OCI-LY7 (cell line): Measurements from ENCODE around the gene TTC28.

Experiments used
- EZH2phosphoT487 ChIP-seq: fragments of 200-600 bp; sonication (generic); IDR thresholded peaks from 2 replicates; pipeline ENCODE4 v1.6.1; 2018; ENCODE audit warnings: low read depth, borderline replicate concordance, mild to moderate bottlenecking, mixed run types, antibody characterized with exemption, low read length, moderate library complexity, mixed read lengths
- TF ChIP-seq, protein P1 (sequence below): fragments of 200-600 bp; sonication (generic); conservative IDR thresholded peaks from 2 replicates; pipeline ENCODE4 v1.5.1; 2014; ENCODE audit warnings: mild to moderate bottlenecking, antibody characterized with exemption, low read length, moderate library complexity, mixed read lengths

DNA sequence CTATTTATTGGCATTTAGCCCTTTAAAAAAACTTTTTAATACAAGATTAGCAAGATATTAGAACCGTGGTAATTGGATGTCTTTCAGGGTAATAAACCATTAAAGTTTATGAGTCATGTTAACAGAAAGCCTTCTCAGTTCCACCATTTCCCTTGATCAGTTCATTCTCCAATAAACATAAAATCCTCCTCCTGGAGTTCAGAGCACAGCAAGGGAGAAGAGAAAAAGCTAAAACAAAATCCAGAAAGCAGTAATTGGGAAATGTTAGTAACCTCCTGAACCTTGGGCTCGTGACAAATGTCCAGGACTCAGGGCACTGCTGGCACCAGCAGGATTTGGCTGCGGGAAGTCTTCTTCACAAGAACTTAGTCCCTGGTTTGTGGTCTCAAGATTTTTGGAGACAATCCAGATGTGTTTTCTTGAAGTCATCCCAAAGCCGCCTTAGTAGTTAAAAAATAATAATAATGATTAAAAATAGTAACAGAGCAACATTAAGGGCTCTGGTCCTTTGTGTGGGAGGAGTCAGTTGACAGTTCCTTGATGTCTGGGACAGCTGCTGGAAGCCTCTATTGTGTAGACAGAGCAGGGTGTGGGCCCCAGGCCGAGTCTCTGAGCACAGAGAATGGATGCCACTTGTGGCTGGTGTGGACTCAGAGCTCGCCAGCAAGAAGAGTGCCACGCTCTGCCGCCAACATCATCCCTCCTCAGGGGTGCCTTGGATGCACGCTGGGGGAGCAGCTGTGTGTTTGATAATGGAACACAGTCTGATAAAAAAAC, 717.2 kb downstream of the TTC28 start:
- TF ChIP-seq, protein P1, sequence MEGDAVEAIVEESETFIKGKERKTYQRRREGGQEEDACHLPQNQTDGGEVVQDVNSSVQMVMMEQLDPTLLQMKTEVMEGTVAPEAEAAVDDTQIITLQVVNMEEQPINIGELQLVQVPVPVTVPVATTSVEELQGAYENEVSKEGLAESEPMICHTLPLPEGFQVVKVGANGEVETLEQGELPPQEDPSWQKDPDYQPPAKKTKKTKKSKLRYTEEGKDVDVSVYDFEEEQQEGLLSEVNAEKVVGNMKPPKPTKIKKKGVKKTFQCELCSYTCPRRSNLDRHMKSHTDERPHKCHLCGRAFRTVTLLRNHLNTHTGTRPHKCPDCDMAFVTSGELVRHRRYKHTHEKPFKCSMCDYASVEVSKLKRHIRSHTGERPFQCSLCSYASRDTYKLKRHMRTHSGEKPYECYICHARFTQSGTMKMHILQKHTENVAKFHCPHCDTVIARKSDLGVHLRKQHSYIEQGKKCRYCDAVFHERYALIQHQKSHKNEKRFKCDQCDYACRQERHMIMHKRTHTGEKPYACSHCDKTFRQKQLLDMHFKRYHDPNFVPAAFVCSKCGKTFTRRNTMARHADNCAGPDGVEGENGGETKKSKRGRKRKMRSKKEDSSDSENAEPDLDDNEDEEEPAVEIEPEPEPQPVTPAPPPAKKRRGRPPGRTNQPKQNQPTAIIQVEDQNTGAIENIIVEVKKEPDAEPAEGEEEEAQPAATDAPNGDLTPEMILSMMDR = no peak
- no peak for TF ChIP-seq EZH2phosphoT487
